ENCODE results near the gene CHRNA4.
"Not testable (repeated sequence)": the region's sequence is repeated elsewhere in the genome, so short reads cannot be mapped to it uniquely, and the experiment has no call there.

The CHRNA4 gene

DNA sequence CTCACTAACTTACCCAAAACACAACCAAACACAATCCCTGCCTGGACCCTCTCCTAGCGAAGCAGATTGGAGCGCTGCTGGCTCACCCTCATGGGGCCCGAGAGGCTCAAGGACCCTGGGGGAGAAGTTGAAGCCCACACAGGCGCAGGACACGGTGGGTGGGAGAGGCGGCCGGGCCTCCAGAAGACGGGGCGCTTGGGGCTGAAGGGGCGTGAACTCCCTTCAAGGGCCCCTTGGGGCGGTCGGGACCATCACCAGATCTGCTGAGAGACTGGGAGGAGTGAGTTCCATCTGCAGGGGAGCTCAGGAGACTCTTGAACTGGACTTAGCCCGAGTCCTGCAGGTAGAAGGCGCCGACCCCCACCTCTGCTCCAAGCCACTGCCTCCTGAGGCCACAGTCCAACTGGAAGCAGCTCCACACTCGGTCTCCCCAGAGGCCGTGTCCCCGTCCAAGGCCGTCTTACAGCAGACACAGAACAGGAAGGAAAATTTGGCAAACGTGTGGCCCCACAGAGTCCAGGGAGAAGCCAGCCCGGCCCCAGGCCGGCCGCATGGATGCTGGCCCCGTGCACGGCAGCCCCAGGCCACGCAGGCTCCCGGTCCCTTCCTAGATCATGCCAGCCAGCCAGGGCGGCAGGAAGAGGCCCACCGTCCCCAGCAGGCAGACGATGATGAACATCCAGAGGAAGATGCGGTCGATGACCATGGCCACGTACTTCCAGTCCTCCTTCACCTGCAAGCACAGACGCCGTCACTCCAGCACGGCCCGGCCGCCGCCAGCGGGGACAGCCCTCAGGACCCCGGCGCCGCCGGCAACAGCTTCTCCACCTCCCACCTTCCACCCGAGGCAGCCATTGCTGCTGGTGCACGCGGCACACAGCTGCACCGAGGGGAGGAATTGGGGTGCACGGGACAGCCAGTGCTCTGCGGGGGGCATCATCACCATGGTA lies 14.7 kb downstream of the CHRNA4 start:
- peaks cover 19% of the 10 kb centered on the region; the same call in 1 of the 2 replicates for H4K20me1 ChIP-seq
- peak overlapping the region; percentile 3; the same call in 1 of the 2 replicates for H3K27ac ChIP-seq
- no peak for TF ChIP-seq Cebpa-rat (IDR thresholded peaks at IDR 0.05)
- no peaks in the 10 kb centered on the region for H3K9me3 ChIP-seq
- H3K36me3 ChIP-seq: no peaks in the 10 kb centered on the region
- peak overlapping the region; percentile 70 for H3K4me2 ChIP-seq
- H3K27me3 ChIP-seq: peaks cover 11% of the 10 kb centered on the region; the same call in 1 of the 2 replicates
- H3K9ac ChIP-seq: no peak overlapping the region
- H3K4me3 ChIP-seq: no peak overlapping the region
- H3K4me1 ChIP-seq: peaks cover 24% of the 10 kb centered on the region

DNA sequence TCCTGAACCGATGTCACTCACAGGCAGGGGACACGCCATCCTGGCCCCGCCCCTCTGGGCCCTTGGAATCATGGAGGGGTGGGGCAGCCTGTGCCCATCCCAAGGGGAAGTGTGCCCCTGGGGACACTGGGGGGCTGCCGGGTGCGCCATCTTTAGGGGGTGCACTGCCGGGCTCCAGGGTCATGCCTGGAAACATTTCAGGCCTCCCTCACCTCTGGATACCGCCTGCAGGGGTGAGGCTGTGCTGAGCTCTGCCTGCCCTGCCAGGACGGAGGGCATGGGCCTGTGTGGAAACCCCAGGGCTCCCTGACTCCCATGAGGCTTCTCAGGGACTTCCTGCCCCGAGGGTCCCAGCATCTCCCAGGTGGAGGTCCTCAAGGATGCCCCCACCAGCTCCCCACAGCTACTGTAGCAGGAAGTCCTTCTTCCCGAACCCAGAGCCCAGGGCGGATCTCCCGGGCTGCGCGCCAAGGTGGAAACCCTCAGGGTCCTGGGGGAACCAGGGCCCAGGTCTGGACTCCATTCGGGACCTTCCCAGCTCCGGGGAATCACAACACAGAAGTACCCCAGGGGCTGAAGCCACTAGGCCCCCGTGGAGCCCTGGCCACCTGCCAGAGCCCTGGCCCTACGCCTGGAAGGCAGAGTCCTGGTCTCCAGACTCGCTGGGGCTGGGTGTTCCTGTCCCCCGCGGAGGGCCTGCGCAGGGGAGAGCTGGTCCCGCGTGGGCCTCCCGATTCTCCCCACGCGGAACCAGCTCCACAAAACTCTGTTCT lies 15.6 kb downstream of the CHRNA4 start:
- TF ChIP-seq Cebpa-rat (IDR thresholded peaks at IDR 0.05): no peak
- H4K20me1 ChIP-seq: peaks cover 19% of the 10 kb centered on the region; the same call in 1 of the 2 replicates
- H3K9ac ChIP-seq: no peak overlapping the region
- no peaks in the 10 kb centered on the region for H3K9me3 ChIP-seq
- peaks cover 11% of the 10 kb centered on the region; the same call in 1 of the 2 replicates for H3K27me3 ChIP-seq
- H3K4me3 ChIP-seq: no peak overlapping the region
- peak overlapping the region; percentile 70 for H3K4me2 ChIP-seq
- peaks cover 23% of the 10 kb centered on the region for H3K4me1 ChIP-seq
- peak overlapping the region; percentile 3; the same call in 1 of the 2 replicates for H3K27ac ChIP-seq
- H3K36me3 ChIP-seq: no peaks in the 10 kb centered on the region

DNA sequence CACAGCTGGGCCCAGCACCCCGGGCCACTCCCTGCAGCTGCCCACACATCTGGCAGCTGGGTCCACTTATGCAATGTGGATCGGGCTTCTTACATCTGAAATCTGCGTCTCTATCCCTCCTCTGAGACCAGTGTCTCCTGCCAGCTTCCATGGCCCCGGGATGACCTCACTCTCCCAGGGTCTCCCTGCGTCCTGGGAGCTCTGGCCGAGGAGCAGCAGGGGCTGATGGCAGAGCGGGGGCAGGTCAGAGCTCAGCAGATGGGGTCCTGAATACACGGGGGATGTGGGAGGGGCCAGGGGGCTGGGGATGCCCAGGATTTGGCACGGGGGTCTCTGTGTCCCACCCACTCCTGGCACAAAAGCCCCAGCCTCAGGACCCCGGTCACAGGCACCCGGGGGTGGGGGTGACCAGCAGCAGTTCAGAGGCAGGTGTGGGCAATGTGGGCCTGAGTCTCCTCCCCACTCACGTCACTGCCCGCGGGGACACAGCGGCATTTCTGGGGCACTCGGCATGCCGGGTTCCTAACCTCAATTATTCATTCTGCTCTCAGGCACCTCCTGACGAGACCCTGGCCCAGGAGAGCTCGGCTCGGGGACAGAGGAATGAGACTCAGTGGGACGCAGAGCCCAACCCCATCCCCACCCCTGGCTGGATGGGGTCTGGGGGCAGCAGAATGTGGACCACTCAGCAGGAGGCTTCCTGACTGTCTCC lies 16.4 kb downstream of the CHRNA4 start:
- Histone ChIP-seq H3K27me3 (peaks cover 11% of the 10 kb centered on the region; the same call in 1 of the 2 replicates), H3K4me2 (peak overlapping the region; percentile 70), H3K9me3 (no peaks in the 10 kb centered on the region), H4K20me1 (peaks cover 19% of the 10 kb centered on the region; the same call in 1 of the 2 replicates), H3K4me3 (no peak overlapping the region), H3K9ac (no peak overlapping the region), H3K4me1 (peaks cover 23% of the 10 kb centered on the region), H3K27ac (no peak overlapping the region), H3K36me3 (no peaks in the 10 kb centered on the region)
- no peak for TF ChIP-seq Cebpa-rat (IDR thresholded peaks at IDR 0.05)

- Histone ChIP-seq H3K4me2 (no peak overlapping the region), H3K27me3 (peaks cover 11% of the 10 kb centered on the region; the same call in 1 of the 2 replicates), H3K36me3 (no peaks in the 10 kb centered on the region), H3K9me3 (no peaks in the 10 kb centered on the region), H3K4me3 (no peak overlapping the region), H3K9ac (no peak overlapping the region), H4K20me1 (peaks cover 19% of the 10 kb centered on the region; the same call in 1 of the 2 replicates), H3K4me1 (peaks cover 23% of the 10 kb centered on the region), H3K27ac (no peak overlapping the region)
- TF ChIP-seq Cebpa-rat (IDR thresholded peaks at IDR 0.05): no peak
Observed at GRCh38 chr20:63343460-63344445, 17.4 kb downstream of the CHRNA4 start.

DNA sequence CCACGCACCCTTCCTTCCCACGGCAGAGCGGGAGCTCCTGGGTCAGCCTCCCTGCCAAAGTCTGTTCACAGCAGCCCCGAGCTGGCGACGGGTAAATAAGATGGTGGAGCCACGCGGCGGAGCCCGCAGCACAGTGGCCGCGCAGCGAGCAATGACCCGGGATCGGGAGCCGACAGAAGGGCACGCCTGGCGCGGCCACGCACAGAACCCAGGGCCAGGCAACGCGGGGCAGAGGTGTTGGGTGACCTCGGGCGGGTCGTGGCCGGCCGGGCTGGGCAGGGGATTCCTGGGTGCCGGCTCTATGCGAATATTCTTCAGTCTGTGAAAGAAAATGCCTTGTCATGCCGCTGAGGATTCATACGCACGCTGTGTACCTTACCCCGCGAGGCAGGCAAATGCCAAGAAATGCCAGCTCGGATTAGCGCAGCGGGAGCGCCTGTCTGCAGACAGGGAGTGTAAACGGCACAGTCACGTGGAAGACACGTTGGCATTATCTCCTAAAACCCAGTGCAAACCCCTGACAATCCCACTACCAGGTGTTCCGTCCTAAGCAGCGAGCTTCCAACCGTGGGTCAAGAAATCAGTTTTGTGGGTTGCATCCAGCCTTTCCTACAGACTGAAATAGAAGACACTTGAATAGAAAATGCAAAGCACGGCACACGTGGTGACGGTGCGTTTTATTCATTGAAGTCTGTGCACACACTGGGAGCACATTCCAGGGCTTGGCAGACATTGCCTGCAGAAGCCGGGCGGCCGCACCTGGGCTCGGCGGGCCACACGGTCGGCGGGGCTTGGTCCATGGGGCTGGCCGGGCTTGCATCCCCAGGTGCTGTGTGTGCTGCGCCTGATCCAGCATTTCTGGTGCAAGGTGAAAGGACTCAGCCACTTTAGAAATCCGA lies 18.3 kb downstream of the CHRNA4 start:
- Histone ChIP-seq H3K27me3 (peaks cover 11% of the 10 kb centered on the region; the same call in 1 of the 2 replicates), H3K4me2 (no peak overlapping the region), H3K9ac (no peak overlapping the region), H4K20me1 (peaks cover 19% of the 10 kb centered on the region; the same call in 1 of the 2 replicates), H3K9me3 (no peaks in the 10 kb centered on the region), H3K4me3 (no peak overlapping the region), H3K4me1 (peaks cover 26% of the 10 kb centered on the region), H3K36me3 (no peaks in the 10 kb centered on the region), H3K27ac (no peak overlapping the region)
- no peak for TF ChIP-seq Cebpa-rat (IDR thresholded peaks at IDR 0.05)

DNA sequence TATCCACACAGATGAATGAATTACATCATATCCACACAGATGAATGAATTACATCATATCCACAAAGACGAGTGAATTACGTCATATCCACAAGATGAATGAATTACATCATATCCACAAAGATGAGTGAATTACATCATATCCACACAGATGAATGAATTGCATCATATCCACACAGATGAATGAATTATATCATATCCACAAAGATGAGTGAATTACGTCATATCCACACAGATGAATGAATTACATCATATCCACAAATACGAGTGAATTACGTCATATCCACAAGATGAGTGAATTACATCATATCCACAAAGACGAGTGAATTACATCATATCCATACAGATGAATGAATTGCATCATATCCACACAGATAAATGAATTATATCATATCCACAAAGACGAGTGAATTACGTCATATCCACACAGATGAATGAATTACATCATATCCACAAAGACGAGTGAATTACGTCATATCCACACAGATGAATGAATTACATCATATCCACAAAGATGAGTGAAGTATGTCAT lies 20.9 kb downstream of the CHRNA4 start:
- Histone ChIP-seq H3K4me1 (peaks cover 21% of the 10 kb centered on the region), H3K27me3 (peaks cover 11% of the 10 kb centered on the region; the same call in 1 of the 2 replicates)
- TF ChIP-seq Cebpa-rat (IDR thresholded peaks at IDR 0.05): peak; percentile 40; the same call in 1 of the 2 replicates
- not testable (repeated sequence) for H3K27ac ChIP-seq, H3K36me3 ChIP-seq, H3K4me2 ChIP-seq, H3K4me3 ChIP-seq, H3K9ac ChIP-seq, H4K20me1 ChIP-seq, H3K9me3 ChIP-seq

DNA sequence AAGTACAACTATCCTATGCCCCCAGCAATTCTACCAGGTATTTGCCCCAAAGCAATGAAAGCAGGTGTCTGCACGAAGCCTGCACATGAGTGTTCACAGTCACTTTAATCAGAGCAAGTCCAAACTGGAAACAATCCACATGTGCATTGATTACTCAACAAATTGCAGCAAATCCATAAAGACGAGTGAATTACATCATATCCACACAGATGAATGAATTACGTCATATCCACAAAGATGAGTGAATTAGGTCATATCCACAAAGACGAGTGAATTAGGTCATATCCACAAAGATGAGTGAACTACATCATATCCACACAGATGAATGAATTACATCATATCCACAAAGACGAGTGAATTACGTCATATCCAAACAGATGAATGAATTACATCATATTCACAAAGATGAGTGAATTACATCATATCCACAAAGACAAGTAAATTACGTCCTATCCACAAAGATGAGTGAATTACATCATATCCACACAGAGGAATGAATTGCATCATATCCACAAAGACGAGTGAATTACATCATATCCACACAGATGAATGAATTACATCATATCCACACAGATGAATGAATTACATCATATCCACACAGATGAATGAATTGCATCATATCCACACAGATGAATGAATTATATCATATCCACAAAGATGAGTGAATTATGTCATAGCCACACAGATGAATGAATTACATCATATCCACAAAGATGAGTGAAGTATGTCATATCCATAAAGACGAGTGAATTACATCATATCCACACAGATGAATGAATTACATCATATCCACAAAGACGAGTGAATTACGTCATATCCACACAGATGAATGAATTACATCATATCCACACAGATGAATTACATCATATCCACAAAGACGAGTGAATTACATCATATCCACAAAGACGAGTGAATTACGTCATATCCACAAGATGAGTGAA lies 21.7 kb downstream of the CHRNA4 start:
- H3K4me1 ChIP-seq: peaks cover 14% of the 10 kb centered on the region
- not testable (repeated sequence) for H4K20me1 ChIP-seq, H3K4me2 ChIP-seq, H3K27ac ChIP-seq, H3K9ac ChIP-seq, H3K4me3 ChIP-seq, H3K36me3 ChIP-seq, H3K9me3 ChIP-seq
- peaks cover 11% of the 10 kb centered on the region; the same call in 1 of the 2 replicates for H3K27me3 ChIP-seq

Measured in BLaER1 (cell line).